H1 (cell line): ENCODE data around the gene SLX4. TPM values are rescaled to one million over a fixed set of nuclear protein-coding genes. Genes with fewer than 3 reads are reported as not detected.
A peak's percentile ranks its signal among the peaks of the same experiment; 100 is the strongest.

ENCODE experiments used
- CTCF ChIA-PET: fragments of 300-600 bp; sonication (Branson Sonifier 250); formaldehyde crosslinking; loops from one replicate; lab custom pipeline; 2021; ENCODE audit not compliant: partially characterized antibody; lab: Charles Lee
- POLR2A ChIA-PET: fragments of 300-600 bp; sonication (Branson Sonifier 250); formaldehyde crosslinking; loops from one replicate; lab custom pipeline; 2021; ENCODE audit warnings: inconsistent platforms; ENCODE audit not compliant: partially characterized antibody; lab: Charles Lee
- DNase-seq, 2 experiments: peaks; one replicate each; pipeline versions ENCODE4 v3.0.0 to v3.0.0-alpha.2; 2010 to 2022; ENCODE audit warnings: low spot score in 2 of 2, low read depth in 1 of 2, mixed read lengths in 1 of 2
- FAIRE-seq: peaks from 2 replicates; lab custom pipeline; 2011; peaks lifted over from hg19 to GRCh38; lab: Jason Lieb, UNC
- H2AFZ ChIP-seq: 2 replicates; pipeline ENCODE4 v1.8.1; 2012; ENCODE audit warnings: low read length, inconsistent platforms
- H2AK5ac ChIP-seq: 2 replicates; pipeline ENCODE4 v1.6.1; 2013; ENCODE audit warnings: low read depth, low read length
- H2BK120ac ChIP-seq: replicated peaks from 2 replicates; pipeline ENCODE3; 2013; ENCODE audit warnings: low read depth, low read length, inconsistent platforms
- H2BK12ac ChIP-seq: 2 replicates; pipeline ENCODE4 v1.6.1; 2013; ENCODE audit warnings: low read depth, low read length
- H2BK15ac ChIP-seq: 2 replicates; pipeline ENCODE4 v1.6.1; 2013; ENCODE audit warnings: low read length
- H2BK20ac ChIP-seq: 2 replicates; pipeline ENCODE4 v1.6.1; 2013; ENCODE audit warnings: low read length
- H2BK5ac ChIP-seq: 2 replicates; pipeline ENCODE4 v1.6.1; 2013; ENCODE audit warnings: low read depth, low read length
- H3K14ac ChIP-seq: 2 replicates; pipeline ENCODE4 v1.6.1; 2013; ENCODE audit warnings: inconsistent platforms; ENCODE audit not compliant: insufficient read length
- H3K18ac ChIP-seq: 2 replicates; pipeline ENCODE4 v1.6.1; 2013; ENCODE audit warnings: low read length; ENCODE audit errors: extremely low read depth
- H3K23ac ChIP-seq: 2 replicates; pipeline ENCODE4 v1.6.1; 2013; ENCODE audit warnings: inconsistent platforms; ENCODE audit not compliant: insufficient read length
- H3K23me2 ChIP-seq: 2 replicates; pipeline ENCODE4 v1.6.1; 2013; ENCODE audit warnings: low read depth, low read length
- H3K27ac ChIP-seq: 2 replicates; pipeline ENCODE4 v1.6.1; 2011; ENCODE audit warnings: low read depth, low read length, inconsistent platforms
- H3K27me3 ChIP-seq, 4 experiments: replicated peaks in 1 of 4; 1 replicate in 1 of 4; 2 replicates in 3 of 4; pipeline versions ENCODE4 v1.6.1 to v1.8.1; 2011 to 2013; ENCODE audit warnings: low read length in 3 of 4, mild to moderate bottlenecking in 3 of 4, inconsistent platforms in 2 of 4, mixed read lengths in 2 of 4, moderate library complexity in 1 of 4; ENCODE audit not compliant: control insufficient read depth in 3 of 4, insufficient read depth in 3 of 4; ENCODE audit errors: extremely low read depth in 1 of 4
- H3K36me3 ChIP-seq, 4 experiments: 2 replicates each; pipeline versions ENCODE4 v1.6.1 to v1.8.1; 2011 to 2013; ENCODE audit warnings: mild to moderate bottlenecking in 4 of 4, low read length in 3 of 4, moderate library complexity in 2 of 4, control low read depth in 1 of 4, inconsistent platforms in 1 of 4; ENCODE audit not compliant: insufficient read depth in 4 of 4, control insufficient read depth in 2 of 4
- H3K4ac ChIP-seq: replicated peaks from 2 replicates; pipeline ENCODE3; 2013; ENCODE audit warnings: low read length, low read depth, mixed read lengths, inconsistent platforms; ENCODE audit not compliant: insufficient read length
- H3K4me1 ChIP-seq, 4 experiments: replicated peaks in 1 of 4; 1 replicate in 1 of 4; 2 replicates in 3 of 4; pipeline versions ENCODE4 v1.6.1 to v1.8.1; 2011 to 2013; ENCODE audit warnings: low read length in 3 of 4, inconsistent platforms in 2 of 4, mixed read lengths in 1 of 4; ENCODE audit not compliant: insufficient read depth in 4 of 4, control insufficient read depth in 3 of 4
- H3K4me2 ChIP-seq, 2 experiments: 2 replicates each; pipeline versions ENCODE4 v1.6.1 to v1.8.1; 2011 to 2013; ENCODE audit warnings: low read depth in 2 of 2, low read length in 2 of 2, control low read depth in 1 of 2, inconsistent platforms in 1 of 2, mild to moderate bottlenecking in 1 of 2; ENCODE audit not compliant: insufficient read depth in 1 of 2
- H3K4me3 ChIP-seq, 4 experiments: fragments of 200-600, 300-600 bp in 1 of 4; sonication (generic), shearing (Covaris generic), sonication (Bioruptor Twin) in 1 of 4; 2 replicates each; pipeline versions ENCODE4 v1.5.1 to v1.8.1; 2011 to 2016; ENCODE audit warnings: low read length in 4 of 4, low read depth in 3 of 4, control low read depth in 2 of 4, inconsistent platforms in 2 of 4, mild to moderate bottlenecking in 2 of 4, mixed read lengths in 1 of 4, moderate library complexity in 1 of 4; ENCODE audit not compliant: insufficient read depth in 2 of 4; ENCODE audit errors: extremely low read depth in 1 of 4
- H3K56ac ChIP-seq: replicated peaks from 2 replicates; pipeline ENCODE3; 2013; ENCODE audit warnings: low read depth, mild to moderate bottlenecking, mixed read lengths, low read length, inconsistent platforms; ENCODE audit not compliant: insufficient read length
- H3K79me1 ChIP-seq: 2 replicates; pipeline ENCODE4 v1.6.1; 2013; ENCODE audit warnings: low read depth, low read length, control low read depth
- H3K79me2 ChIP-seq, 2 experiments: 2 replicates each; pipeline versions ENCODE4 v1.6.1 to v1.8.1; 2012 to 2013; ENCODE audit warnings: low read length in 2 of 2, mild to moderate bottlenecking in 2 of 2, inconsistent platforms in 1 of 2; ENCODE audit not compliant: insufficient read depth in 2 of 2, control insufficient read depth in 1 of 2
- H3K9ac ChIP-seq, 4 experiments: replicated peaks in 1 of 4; 1 replicate in 1 of 4; 2 replicates in 3 of 4; pipeline versions ENCODE4 v1.6.1 to v1.8.1; 2011 to 2013; ENCODE audit warnings: low read depth in 3 of 4, low read length in 3 of 4, control low read depth in 2 of 4, mild to moderate bottlenecking in 2 of 4, moderate library complexity in 2 of 4, inconsistent platforms in 1 of 4; ENCODE audit errors: extremely low read depth in 1 of 4
- H3K9me3 ChIP-seq, 2 experiments: 2 replicates each; pipeline versions ENCODE4 v1.6.1 to v1.8.1; 2012 to 2013; ENCODE audit warnings: mild to moderate bottlenecking in 2 of 2, moderate library complexity in 2 of 2, control low read depth in 1 of 2, inconsistent platforms in 1 of 2, low read depth in 1 of 2, low read length in 1 of 2, mixed read lengths in 1 of 2; ENCODE audit not compliant: insufficient read depth in 2 of 2
- H4K20me1 ChIP-seq, 2 experiments: replicated peaks in 1 of 2; 2 replicates each; pipeline versions ENCODE3 to v1.8.1; 2011 to 2013; ENCODE audit warnings: inconsistent platforms in 2 of 2, low read length in 2 of 2, mild to moderate bottlenecking in 1 of 2; ENCODE audit not compliant: insufficient read depth in 2 of 2, control insufficient read depth in 1 of 2
- H4K5ac ChIP-seq: 2 replicates; pipeline ENCODE4 v1.6.1; 2013; ENCODE audit warnings: low read length, low read depth, mixed read lengths, inconsistent platforms; ENCODE audit not compliant: insufficient read length
- H4K8ac ChIP-seq: 2 replicates; pipeline ENCODE4 v1.8.0; 2013; ENCODE audit warnings: mild to moderate bottlenecking, moderate library complexity, low read length, inconsistent platforms; ENCODE audit not compliant: insufficient read depth; ENCODE audit errors: extremely low read depth
- H4K91ac ChIP-seq: replicated peaks from 2 replicates; pipeline ENCODE3; 2013; ENCODE audit warnings: low read length, mixed read lengths, inconsistent platforms; ENCODE audit not compliant: insufficient read length
- CBX5 ChIP-seq: fragments of 300-800, 300-1000 bp; sonication (generic); IDR thresholded peaks from 2 replicates; pipeline ENCODE4 v1.7.1; 2016; ENCODE audit warnings: antibody characterized with exemption, low read length, low read depth
- CTBP2 ChIP-seq: IDR thresholded peaks from 2 replicates; pipeline ENCODE4 v1.7.0; 2011; ENCODE audit warnings: borderline replicate concordance, mild to moderate bottlenecking, moderate library complexity, mixed read lengths, low read length; ENCODE audit not compliant: insufficient read depth, insufficient read length
- GABPA ChIP-seq: IDR thresholded peaks from 2 replicates; pipeline ENCODE4 v1.6.1; 2011; ENCODE audit warnings: mild to moderate bottlenecking, low read length, moderate library complexity, borderline replicate concordance; ENCODE audit not compliant: insufficient read depth
- HDAC6 ChIP-seq: IDR thresholded peaks from one replicate; pipeline ENCODE4 v1.7.1; 2012; ENCODE audit warnings: low read depth, mild to moderate bottlenecking, inconsistent platforms, low read length, moderate library complexity
- JUN ChIP-seq: IDR thresholded peaks from 2 replicates; pipeline ENCODE4 v1.6.1; 2011; ENCODE audit warnings: low read depth, mild to moderate bottlenecking, improper control_type of control experiment, low read length
- NANOG ChIP-seq: IDR thresholded peaks from 2 replicates; pipeline ENCODE4 v1.6.1; 2011; ENCODE audit warnings: low read length, low read depth, mild to moderate bottlenecking, inconsistent platforms; ENCODE audit not compliant: insufficient read depth, poor library complexity, severe bottlenecking
- TAF7 ChIP-seq: optimal IDR thresholded peaks from 2 replicates; pipeline ENCODE3; 2011; ENCODE audit warnings: low read depth, mild to moderate bottlenecking, inconsistent platforms, low read length, moderate library complexity, borderline replicate concordance
- WGBS, 2 experiments: shearing (Covaris generic) in 1 of 2; methylation state at CpG; one replicate each; pipeline versions ENCODE4 v1.1.6 to v1.1.7; 2013 to 2015; ENCODE audit warnings: low lambda C conversion rate in 2 of 2, mixed read lengths in 2 of 2, inconsistent platforms in 1 of 2, low coverage in 1 of 2, missing lambda C conversion rate in 1 of 2; ENCODE audit not compliant: insufficient replicate concordance in 2 of 2, insufficient coverage in 1 of 2, insufficient read length in 1 of 2; ENCODE audit errors: extremely low coverage in 1 of 2, missing lambda C conversion rate in 1 of 2; 5-methylcytosine and 5-hydroxymethylcytosine counted together
- polyA plus RNA-seq, 7 experiments: library from polyadenylated mRNA; depleted of rRNA in 3 of 7; stranded (reverse) in 5 of 7; unstranded in 2 of 7; fragments of >200 nt in 5 of 7; fragments of 200-250 nt in 2 of 7; gene quantifications; 1 replicate in 5 of 7; 2 replicates in 1 of 7; 4 replicates in 1 of 7; pipeline versions ENCODE4 v1.2.1 to v1.2.3, GENCODE V29; 2011 to 2013; ENCODE audit warnings: missing spikeins in 2 of 7, mixed read lengths in 2 of 7
- total RNA-seq: library from RNA; stranded (reverse); fragmentation: NEBNext Ultra II Directional; extraction: Animal tissue kit (Norgen Biotek cat#: 25700); gene quantifications from 2 replicates; pipeline ENCODE4 v1.2.1, GENCODE V29; 2021
- TF ChIP-seq, protein P1 (sequence below): IDR thresholded peaks from 2 replicates; pipeline ENCODE4 v1.6.1; 2011; ENCODE audit warnings: low read depth, mild to moderate bottlenecking, low read length; ENCODE audit not compliant: insufficient read depth

Gene SLX4
- total and polyA plus RNA-seq, 2 of the 8 experiments (the other 6 are each of a cell fraction or from before 2014, with no cell fraction given): 4.4 to 11.4 TPM

DNA sequence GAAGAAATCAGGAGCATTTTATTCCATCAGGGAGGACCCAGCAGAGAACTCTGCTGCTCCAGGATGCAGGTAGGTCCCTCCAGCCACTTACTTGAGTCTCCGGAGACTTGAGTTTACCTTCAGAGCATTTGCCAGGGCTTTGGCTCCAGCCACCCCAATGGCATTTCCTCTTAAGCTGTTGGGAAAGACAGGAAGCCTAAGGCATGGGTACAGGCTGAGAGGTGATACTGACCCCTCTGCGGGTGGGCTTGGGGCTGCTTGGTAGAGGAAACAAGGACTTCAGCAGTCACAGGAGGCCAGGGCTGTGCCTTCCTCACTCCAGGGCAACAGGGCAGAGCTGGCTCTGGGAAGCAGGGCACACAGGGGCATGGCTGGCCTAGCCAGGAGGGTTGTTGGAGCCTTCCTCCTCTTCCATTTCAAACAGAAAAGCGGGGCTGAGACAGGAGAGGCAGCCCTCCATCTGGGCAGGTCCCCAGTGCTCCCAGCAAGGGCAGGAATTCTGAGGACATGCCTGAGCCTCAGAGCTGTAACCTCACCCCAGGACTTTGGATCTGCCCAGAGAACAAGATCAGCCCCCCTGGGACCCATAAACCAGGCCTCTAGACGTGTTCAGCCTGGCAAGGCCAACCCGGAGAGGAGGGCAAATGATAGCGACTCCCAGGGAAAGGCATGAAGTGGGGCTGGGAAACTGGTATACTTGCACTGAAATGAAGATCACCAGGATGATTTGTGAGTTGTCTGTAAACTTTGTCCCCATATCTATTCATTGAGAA, 68.6 kb downstream of the SLX4 start:
- 90% methylated on average over 6 of the region's 6 CpGs; no CpG with 5 or more reads in 1 of the 2 experiments for WGBS, 2 experiments
- peaks cover 0 to 7% (median 3%) of the 10 kb centered on the region in 4 experiments; a peak in 4 of 7 replicates for H3K4me1 ChIP-seq
- no peak overlapping the region for H4K5ac ChIP-seq
- no peak overlapping the region for H3K56ac ChIP-seq
- no peaks in the 10 kb centered on the region for H3K79me2 ChIP-seq
- H3K27me3 ChIP-seq: no peaks in the 10 kb centered on the region
- no peak overlapping the region for H2BK20ac ChIP-seq
- no peak overlapping the region for H3K27ac ChIP-seq
- H2BK15ac ChIP-seq: no peak overlapping the region
- DNase-seq (no peak), FAIRE-seq (no peak)
- H2AK5ac ChIP-seq: 0 out of 2 replicates have a peak overlapping the region, but pooled peaks have one; percentile 53
- no peak overlapping the region for H3K9ac ChIP-seq
- no peak overlapping the region for H3K14ac ChIP-seq
- H3K18ac ChIP-seq: no peak overlapping the region
- no peak overlapping the region for H3K23ac ChIP-seq
- H3K4ac ChIP-seq: no peak overlapping the region
- POLR2A ChIA-PET: interaction anchor here (0.6 to 1.3 kb wide), 3 partner anchors 9 to 747 kb away, joined by 3 to 4 read pairs (median 3); no protein-coding TSS in a partner anchor
- CTCF ChIA-PET: interaction anchor here (0.6 to 4.3 kb wide), 6 partner anchors 9 to 719 kb away, joined by 3 to 15 read pairs (median 3); no protein-coding TSS in a partner anchor
- no peaks in the 10 kb centered on the region for H3K79me1 ChIP-seq
- H4K8ac ChIP-seq: no peak overlapping the region
- no peaks in the 10 kb centered on the region for H3K9me3 ChIP-seq
- H2AFZ ChIP-seq: no peak overlapping the region
- TF ChIP-seq CBX5 (no peak), GABPA (no peak), TAF7 (no peak), NANOG (no peak), JUN (no peak), HDAC6 (no peak), CTBP2 (no peak)
- TF ChIP-seq, protein P1, sequence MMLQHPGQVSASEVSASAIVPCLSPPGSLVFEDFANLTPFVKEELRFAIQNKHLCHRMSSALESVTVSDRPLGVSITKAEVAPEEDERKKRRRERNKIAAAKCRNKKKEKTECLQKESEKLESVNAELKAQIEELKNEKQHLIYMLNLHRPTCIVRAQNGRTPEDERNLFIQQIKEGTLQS: no peak
- H2BK120ac ChIP-seq: no peak overlapping the region
- 0 out of 2 replicates have a peak overlapping the region, but pooled peaks have one; percentile 52 for H2BK5ac ChIP-seq
- no peaks in the 10 kb centered on the region for H4K20me1 ChIP-seq
- H4K91ac ChIP-seq: no peak overlapping the region
- H3K36me3 ChIP-seq: no peaks in the 10 kb centered on the region; a peak in 1 of 8 replicates
- no peaks in the 10 kb centered on the region; the same call in 1 of the 2 replicates for H3K23me2 ChIP-seq
- no peak overlapping the region for H2BK12ac ChIP-seq
- no peak overlapping the region for H3K4me3 ChIP-seq
- no peak overlapping the region for H3K4me2 ChIP-seq
